ENCODE data around the gene NSMCE1. TPM values are rescaled to one million over a fixed set of nuclear protein-coding genes. Genes with fewer than 3 reads are reported as not detected.
A peak's percentile ranks its signal among the peaks of the same experiment; 100 is the strongest.

The NSMCE1 gene
- total and polyA plus RNA-seq, 4 donors, result 16.5 to 39.0 (median 21.7) TPM

DNA sequence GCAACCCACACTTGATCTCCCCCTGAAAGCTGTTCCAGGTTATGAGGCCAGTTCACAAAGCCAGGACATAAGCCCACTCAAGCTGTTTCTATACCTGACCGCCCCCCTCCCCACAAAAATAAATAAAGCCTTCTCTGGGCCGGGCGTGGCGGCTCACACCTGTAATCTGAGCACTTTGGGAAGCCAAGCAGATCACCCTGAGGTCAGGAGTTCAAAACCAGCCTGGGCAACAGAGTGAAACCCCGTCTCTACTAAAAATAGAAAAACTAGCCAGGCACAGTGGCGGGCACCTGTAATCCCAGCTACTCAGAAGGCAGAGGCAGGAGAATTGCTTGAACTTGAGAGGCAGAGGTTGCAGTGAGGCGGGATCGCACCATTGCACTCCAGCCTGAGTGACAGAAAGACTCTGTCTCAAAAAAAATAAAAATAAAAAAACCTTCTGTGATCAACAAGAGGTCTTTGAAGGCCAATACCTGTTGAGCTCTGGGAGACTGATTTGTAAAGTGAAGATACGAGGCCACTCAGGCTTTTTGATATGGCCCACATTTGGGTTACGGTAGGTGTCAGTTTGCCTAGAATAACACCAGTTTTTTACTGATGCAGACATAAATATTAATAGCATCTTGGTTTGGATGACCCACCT, 63.0 kb downstream of the NSMCE1 start:
- DNase-seq (ENCODE audit: low spot score), result no peak
- 89% methylated on average over 10 of the region's 10 CpGs for WGBS
- H3K4me3 ChIP-seq (ENCODE audit: low read depth in 1 of 3, low read length in 3 of 3), result no peak overlapping the region
- peaks cover 0 to 3% (median 2%) of the 10 kb centered on the region in 4 donors for H3K36me3 ChIP-seq (ENCODE audit: control insufficient read depth in 4 of 4, insufficient read depth in 3 of 4, low read depth in 1 of 4, low read length in 3 of 4)
- peaks cover 16 to 45% (median 31%) of the 10 kb centered on the region in 4 donors for H3K4me1 ChIP-seq (ENCODE audit: control insufficient read depth in 4 of 4, insufficient read depth in 4 of 4, low read length in 3 of 4)
- H3K9me3 ChIP-seq (ENCODE audit: control insufficient read depth in 4 of 4, low read length in 3 of 4), result no peaks in the 10 kb centered on the region
- TF ChIP-seq, protein P1, sequence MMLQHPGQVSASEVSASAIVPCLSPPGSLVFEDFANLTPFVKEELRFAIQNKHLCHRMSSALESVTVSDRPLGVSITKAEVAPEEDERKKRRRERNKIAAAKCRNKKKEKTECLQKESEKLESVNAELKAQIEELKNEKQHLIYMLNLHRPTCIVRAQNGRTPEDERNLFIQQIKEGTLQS (IDR thresholded peaks at IDR 0.05), result no peak
- TF ChIP-seq YY1 (IDR thresholded peaks at IDR 0.05) (no peak), FOXA1 (IDR thresholded peaks at IDR 0.05) (no peak), TAF1 (conservative IDR thresholded peaks at IDR 0.05) (no peak), RAD21 (IDR thresholded peaks at IDR 0.05) (no peak)
- TF ChIP-seq, protein P2, sequence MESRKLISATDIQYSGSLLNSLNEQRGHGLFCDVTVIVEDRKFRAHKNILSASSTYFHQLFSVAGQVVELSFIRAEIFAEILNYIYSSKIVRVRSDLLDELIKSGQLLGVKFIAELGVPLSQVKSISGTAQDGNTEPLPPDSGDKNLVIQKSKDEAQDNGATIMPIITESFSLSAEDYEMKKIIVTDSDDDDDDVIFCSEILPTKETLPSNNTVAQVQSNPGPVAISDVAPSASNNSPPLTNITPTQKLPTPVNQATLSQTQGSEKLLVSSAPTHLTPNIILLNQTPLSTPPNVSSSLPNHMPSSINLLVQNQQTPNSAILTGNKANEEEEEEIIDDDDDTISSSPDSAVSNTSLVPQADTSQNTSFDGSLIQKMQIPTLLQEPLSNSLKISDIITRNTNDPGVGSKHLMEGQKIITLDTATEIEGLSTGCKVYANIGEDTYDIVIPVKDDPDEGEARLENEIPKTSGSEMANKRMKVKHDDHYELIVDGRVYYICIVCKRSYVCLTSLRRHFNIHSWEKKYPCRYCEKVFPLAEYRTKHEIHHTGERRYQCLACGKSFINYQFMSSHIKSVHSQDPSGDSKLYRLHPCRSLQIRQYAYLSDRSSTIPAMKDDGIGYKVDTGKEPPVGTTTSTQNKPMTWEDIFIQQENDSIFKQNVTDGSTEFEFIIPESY (IDR thresholded peaks at IDR 0.05), result no peak
- TF ChIP-seq, protein P3, sequence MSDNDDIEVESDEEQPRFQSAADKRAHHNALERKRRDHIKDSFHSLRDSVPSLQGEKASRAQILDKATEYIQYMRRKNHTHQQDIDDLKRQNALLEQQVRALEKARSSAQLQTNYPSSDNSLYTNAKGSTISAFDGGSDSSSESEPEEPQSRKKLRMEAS (IDR thresholded peaks at IDR 0.05), result no peak
- TF ChIP-seq, protein P4, sequence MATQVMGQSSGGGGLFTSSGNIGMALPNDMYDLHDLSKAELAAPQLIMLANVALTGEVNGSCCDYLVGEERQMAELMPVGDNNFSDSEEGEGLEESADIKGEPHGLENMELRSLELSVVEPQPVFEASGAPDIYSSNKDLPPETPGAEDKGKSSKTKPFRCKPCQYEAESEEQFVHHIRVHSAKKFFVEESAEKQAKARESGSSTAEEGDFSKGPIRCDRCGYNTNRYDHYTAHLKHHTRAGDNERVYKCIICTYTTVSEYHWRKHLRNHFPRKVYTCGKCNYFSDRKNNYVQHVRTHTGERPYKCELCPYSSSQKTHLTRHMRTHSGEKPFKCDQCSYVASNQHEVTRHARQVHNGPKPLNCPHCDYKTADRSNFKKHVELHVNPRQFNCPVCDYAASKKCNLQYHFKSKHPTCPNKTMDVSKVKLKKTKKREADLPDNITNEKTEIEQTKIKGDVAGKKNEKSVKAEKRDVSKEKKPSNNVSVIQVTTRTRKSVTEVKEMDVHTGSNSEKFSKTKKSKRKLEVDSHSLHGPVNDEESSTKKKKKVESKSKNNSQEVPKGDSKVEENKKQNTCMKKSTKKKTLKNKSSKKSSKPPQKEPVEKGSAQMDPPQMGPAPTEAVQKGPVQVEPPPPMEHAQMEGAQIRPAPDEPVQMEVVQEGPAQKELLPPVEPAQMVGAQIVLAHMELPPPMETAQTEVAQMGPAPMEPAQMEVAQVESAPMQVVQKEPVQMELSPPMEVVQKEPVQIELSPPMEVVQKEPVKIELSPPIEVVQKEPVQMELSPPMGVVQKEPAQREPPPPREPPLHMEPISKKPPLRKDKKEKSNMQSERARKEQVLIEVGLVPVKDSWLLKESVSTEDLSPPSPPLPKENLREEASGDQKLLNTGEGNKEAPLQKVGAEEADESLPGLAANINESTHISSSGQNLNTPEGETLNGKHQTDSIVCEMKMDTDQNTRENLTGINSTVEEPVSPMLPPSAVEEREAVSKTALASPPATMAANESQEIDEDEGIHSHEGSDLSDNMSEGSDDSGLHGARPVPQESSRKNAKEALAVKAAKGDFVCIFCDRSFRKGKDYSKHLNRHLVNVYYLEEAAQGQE (IDR thresholded peaks at IDR 0.05), result no peak
- no peaks in the 10 kb centered on the region for H3K27me3 ChIP-seq (ENCODE audit: control insufficient read depth in 4 of 4, insufficient read depth in 4 of 4, low read length in 3 of 4)
- no peak overlapping the region for H3K9ac ChIP-seq (ENCODE audit: low read depth in 1 of 2, low read length in 2 of 2)
- H3K27ac ChIP-seq (ENCODE audit: low read depth in 1 of 2, low read length in 2 of 2), result peak overlapping the region in 1 of 2 donors; percentile 96

DNA sequence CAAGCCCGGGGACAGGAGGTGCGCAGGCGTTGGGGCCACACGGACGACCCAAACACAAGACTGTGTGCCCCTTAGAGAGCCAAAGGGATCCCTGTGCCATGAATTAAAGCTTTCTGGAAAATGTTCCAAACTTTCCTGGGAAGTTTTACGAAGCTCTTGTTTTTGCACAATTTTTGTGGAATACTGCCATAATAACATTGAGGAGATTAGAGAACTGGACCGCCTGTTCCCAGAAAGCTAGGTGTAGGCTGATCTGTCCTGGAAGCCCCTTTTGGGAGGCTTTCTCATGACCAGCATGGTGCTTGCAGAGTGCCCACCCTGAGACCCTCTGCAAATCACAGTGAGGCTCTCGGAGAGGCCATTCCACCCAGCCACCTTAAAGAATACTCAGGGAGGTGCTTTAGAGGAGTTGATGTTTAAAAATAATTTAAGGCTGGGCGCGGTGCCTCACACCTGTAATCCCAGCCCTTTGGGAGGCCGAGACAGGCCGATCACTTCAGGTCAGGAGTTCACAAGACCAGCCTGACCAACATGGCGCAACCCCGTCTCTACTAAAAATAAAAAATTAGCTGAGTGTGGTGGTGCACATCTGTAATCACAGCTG, 64.2 kb downstream of the NSMCE1 start:
- 27% methylated on average over 14 of the region's 14 CpGs for WGBS

More for the DNA sequence above, 64.2 kb downstream of the NSMCE1 start:
- peaks cover 13 to 40% (median 25%) of the 10 kb centered on the region in 4 donors for H3K4me1 ChIP-seq (ENCODE audit: control insufficient read depth in 4 of 4, insufficient read depth in 4 of 4, low read length in 3 of 4)
- H3K27me3 ChIP-seq (ENCODE audit: control insufficient read depth in 4 of 4, insufficient read depth in 4 of 4, low read length in 3 of 4), result no peaks in the 10 kb centered on the region
- DNase-seq (ENCODE audit: low spot score), result no peak
- H3K27ac ChIP-seq (ENCODE audit: low read depth in 1 of 2, low read length in 2 of 2), result peak overlapping the region; percentile 96 to 99
- H3K36me3 ChIP-seq (ENCODE audit: control insufficient read depth in 4 of 4, insufficient read depth in 3 of 4, low read depth in 1 of 4, low read length in 3 of 4), result no peaks in the 10 kb centered on the region
- no peaks in the 10 kb centered on the region for H3K9me3 ChIP-seq (ENCODE audit: control insufficient read depth in 4 of 4, low read length in 3 of 4)
- peak overlapping the region; percentile 98 to 99 for H3K9ac ChIP-seq (ENCODE audit: low read depth in 1 of 2, low read length in 2 of 2)
- peak overlapping the region; percentile 70 to 91 (median 77) for H3K4me3 ChIP-seq (ENCODE audit: low read depth in 1 of 3, low read length in 3 of 3)
- TF ChIP-seq RAD21 (IDR thresholded peaks at IDR 0.05) (no peak), NR2F2 (IDR thresholded peaks at IDR 0.05) (no peak), FOXA1 (IDR thresholded peaks at IDR 0.05) (no peak), RXRA (IDR thresholded peaks at IDR 0.05) (peak; percentile 29 to 40), HNF4G (IDR thresholded peaks at IDR 0.05) (no peak), SP1 (IDR thresholded peaks at IDR 0.05) (peak; percentile 18), EGR1 (IDR thresholded peaks at IDR 0.05; ENCODE audit: low read depth in 2 of 2) (no peak), HNF4A (conservative IDR thresholded peaks at IDR 0.05) (peak in 1 of 2 donors; percentile 36), TAF1 (conservative IDR thresholded peaks at IDR 0.05) (no peak), YY1 (IDR thresholded peaks at IDR 0.05) (peak; percentile 56), JUND (IDR thresholded peaks at IDR 0.05) (no peak)
- TF ChIP-seq, protein P4 (IDR thresholded peaks at IDR 0.05), result no peak
- TF ChIP-seq, protein P2 (IDR thresholded peaks at IDR 0.05), result no peak
- TF ChIP-seq, protein P1 (IDR thresholded peaks at IDR 0.05), result no peak
